Measurements from ENCODE around the gene LPAR1.

Gene LPAR1

GRCh38 chr9:110977259-110977709 lies 61.0 kb downstream of the LPAR1 start:
- no peak for DNase-seq
- no peak for TF ChIP-seq POLR2A (IDR thresholded peaks at IDR 0.05; ENCODE audit: low read length)
- no peak for TF ChIP-seq GATA1 (IDR thresholded peaks at IDR 0.05; ENCODE audit: low read depth, low read length)

GRCh38 chr9:110975969-110976368 lies 62.3 kb downstream of the LPAR1 start:
- no peak for DNase-seq
- TF ChIP-seq GATA1 (IDR thresholded peaks at IDR 0.05; ENCODE audit: low read depth, low read length) (no peak), POLR2A (IDR thresholded peaks at IDR 0.05; ENCODE audit: low read length) (no peak)

GRCh38 chr9:110975278-110975677 lies 63.0 kb downstream of the LPAR1 start:
- TF ChIP-seq POLR2A (IDR thresholded peaks at IDR 0.05; ENCODE audit: low read length) (no peak), GATA1 (IDR thresholded peaks at IDR 0.05; ENCODE audit: low read depth, low read length) (no peak)
- no peak for DNase-seq

GRCh38 chr9:110971705-110972104 lies 66.6 kb downstream of the LPAR1 start:
- no peak for TF ChIP-seq GATA1 (IDR thresholded peaks at IDR 0.05; ENCODE audit: low read depth, low read length)
- no peak for TF ChIP-seq POLR2A (IDR thresholded peaks at IDR 0.05; ENCODE audit: low read length)
- no peak for DNase-seq

GRCh38 chr9:110971234-110971633 lies 67.0 kb downstream of the LPAR1 start:
- no peak for DNase-seq
- no peak for TF ChIP-seq POLR2A (IDR thresholded peaks at IDR 0.05; ENCODE audit: low read length)
- no peak for TF ChIP-seq GATA1 (IDR thresholded peaks at IDR 0.05; ENCODE audit: low read depth, low read length)

- no peak for DNase-seq
- no peak for TF ChIP-seq POLR2A (IDR thresholded peaks at IDR 0.05; ENCODE audit: low read length)
- TF ChIP-seq GATA1 (IDR thresholded peaks at IDR 0.05; ENCODE audit: low read depth, low read length): no peak
Observed at GRCh38 chr9:110969971-110970386, 68.3 kb downstream of the LPAR1 start.

GRCh38 chr9:110968096-110968495 lies 70.2 kb downstream of the LPAR1 start:
- TF ChIP-seq GATA1 (IDR thresholded peaks at IDR 0.05; ENCODE audit: low read depth, low read length): no peak
- TF ChIP-seq POLR2A (IDR thresholded peaks at IDR 0.05; ENCODE audit: low read length): no peak
- no peak for DNase-seq

GRCh38 chr9:110967196-110967595 lies 71.1 kb downstream of the LPAR1 start:
- DNase-seq: no peak

GRCh38 chr9:110960288-110960687 lies 78.0 kb downstream of the LPAR1 start:
- TF ChIP-seq GATA1 (IDR thresholded peaks at IDR 0.05; ENCODE audit: low read depth, low read length) (no peak), POLR2A (IDR thresholded peaks at IDR 0.05; ENCODE audit: low read length) (no peak)
- DNase-seq: no peak

More at GRCh38 chr9:110967196-110967595, 71.1 kb downstream of the LPAR1 start:
- TF ChIP-seq GATA1 (IDR thresholded peaks at IDR 0.05; ENCODE audit: low read depth, low read length) (no peak), POLR2A (IDR thresholded peaks at IDR 0.05; ENCODE audit: low read length) (no peak)

- no peak for DNase-seq
- TF ChIP-seq GATA1 (IDR thresholded peaks at IDR 0.05; ENCODE audit: low read depth, low read length): no peak
- TF ChIP-seq POLR2A (IDR thresholded peaks at IDR 0.05; ENCODE audit: low read length): no peak
Observed at GRCh38 chr9:110958847-110959246, 79.4 kb downstream of the LPAR1 start.

- no peak for TF ChIP-seq POLR2A (IDR thresholded peaks at IDR 0.05; ENCODE audit: low read length)
- no peak for TF ChIP-seq GATA1 (IDR thresholded peaks at IDR 0.05; ENCODE audit: low read depth, low read length)
Observed at GRCh38 chr9:110954822-110955291, 83.4 kb downstream of the LPAR1 start.

GRCh38 chr9:110952540-110952859 lies 85.8 kb downstream of the LPAR1 start:
- DNase-seq: no peak
- TF ChIP-seq POLR2A (IDR thresholded peaks at IDR 0.05; ENCODE audit: low read length): no peak
- TF ChIP-seq GATA1 (IDR thresholded peaks at IDR 0.05; ENCODE audit: low read depth, low read length): no peak

More at GRCh38 chr9:110954822-110955291, 83.4 kb downstream of the LPAR1 start:
- DNase-seq: no peak

GRCh38 chr9:110951805-110952539 lies 86.3 kb downstream of the LPAR1 start:
- TF ChIP-seq POLR2A (IDR thresholded peaks at IDR 0.05; ENCODE audit: low read length) (no peak), GATA1 (IDR thresholded peaks at IDR 0.05; ENCODE audit: low read depth, low read length) (no peak)
- no peak for DNase-seq

- DNase-seq: no peak
- TF ChIP-seq GATA1 (IDR thresholded peaks at IDR 0.05; ENCODE audit: low read depth, low read length) (no peak), POLR2A (IDR thresholded peaks at IDR 0.05; ENCODE audit: low read length) (no peak)
Observed at GRCh38 chr9:110950041-110950645, 88.1 kb downstream of the LPAR1 start.

- no peak for DNase-seq
- TF ChIP-seq GATA1 (IDR thresholded peaks at IDR 0.05; ENCODE audit: low read depth, low read length) (no peak), POLR2A (IDR thresholded peaks at IDR 0.05; ENCODE audit: low read length) (no peak)
Observed at GRCh38 chr9:110949081-110949480, 89.2 kb downstream of the LPAR1 start.

Data from erythroblast (primary cell).